BLaER1 treated with 17β-estradiol and CSF1 and Interleukin-3, amounts not matched to agents 10 nM and 100 nM (cell line): ENCODE measurements around the gene GALNS.

Experiments used
- H3K27ac ChIP-seq, 11 experiments: shearing (Covaris generic); formaldehyde crosslinking; 2 replicates each; pipeline ENCODE4 v1.8.1; 2022
- H3K27me3 ChIP-seq, 11 experiments: shearing (Covaris generic); formaldehyde crosslinking; 2 replicates each; pipeline ENCODE4 v1.8.1; 2022
- H3K36me3 ChIP-seq, 11 experiments: shearing (Covaris generic); formaldehyde crosslinking; 2 replicates each; pipeline ENCODE4 v1.8.1; 2022
- H3K4me1 ChIP-seq, 10 experiments: shearing (Covaris generic); formaldehyde crosslinking; 2 replicates each; pipeline ENCODE4 v1.8.1; 2022
- H3K4me2 ChIP-seq, 11 experiments: shearing (Covaris generic); formaldehyde crosslinking; 2 replicates each; pipeline ENCODE4 v1.8.1; 2022
- H3K4me3 ChIP-seq, 10 experiments: shearing (Covaris generic); formaldehyde crosslinking; 2 replicates each; pipeline ENCODE4 v1.8.1; 2022
- H3K9ac ChIP-seq, 11 experiments: shearing (Covaris generic); formaldehyde crosslinking; 2 replicates each; pipeline ENCODE4 v1.8.1; 2022
- H3K9me3 ChIP-seq, 11 experiments: shearing (Covaris generic); formaldehyde crosslinking; replicated peaks in 1 of 11; 2 replicates each; pipeline ENCODE4 v1.8.1; 2022
- H4K20me1 ChIP-seq, 11 experiments: shearing (Covaris generic); formaldehyde crosslinking; 2 replicates each; pipeline ENCODE4 v1.8.1; 2022
- Cebpa-rat ChIP-seq, 11 experiments: shearing (Covaris generic); IDR thresholded peaks; 2 replicates each; pipeline ENCODE4 v1.8.1; 2022

Gene GALNS

DNA sequence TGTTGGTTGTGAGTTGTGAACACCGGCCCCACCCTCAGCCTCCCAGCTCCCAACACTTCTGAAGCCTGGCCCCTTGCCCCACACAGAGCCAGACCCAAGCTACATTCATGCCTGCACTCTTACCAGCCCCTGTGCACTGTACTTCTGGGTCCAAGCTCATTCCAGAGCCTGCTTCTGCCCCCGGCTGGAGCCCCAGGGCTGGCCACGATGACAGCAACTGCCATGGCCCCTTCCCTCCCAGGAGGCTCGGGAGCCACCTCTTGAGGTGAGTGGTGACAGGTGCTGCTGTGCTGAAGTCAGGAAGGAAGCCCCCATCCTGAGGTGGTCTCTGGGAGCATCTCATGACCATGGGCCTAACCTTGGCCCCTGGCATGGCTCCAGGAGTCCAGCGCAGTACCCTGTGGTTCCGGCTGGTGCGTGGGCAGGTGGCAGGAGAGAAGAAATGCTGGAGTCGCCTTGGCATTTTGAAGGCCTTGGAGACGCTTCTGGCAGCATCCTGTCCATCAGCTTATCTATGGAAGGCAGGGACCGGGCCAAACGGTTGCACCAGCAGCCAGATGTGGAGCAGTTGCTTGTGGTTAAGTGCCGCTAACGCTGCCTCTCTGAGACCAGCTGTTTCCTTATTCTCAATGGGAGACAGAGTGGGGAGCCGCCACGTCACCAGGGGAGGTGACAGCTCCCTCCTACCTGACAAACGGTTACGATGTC, 57.0 kb downstream of the GALNS start:
- H3K27me3 ChIP-seq, result no peaks in the 10 kb centered on the region
- H4K20me1 ChIP-seq, result peaks cover 0 to 7% (median 5%) of the 10 kb centered on the region in 11 experiments; a peak in 18 of 22 replicates
- H3K4me2 ChIP-seq, result peak overlapping the region; percentile 77 to 99 (median 90)
- H3K27ac ChIP-seq, result peak overlapping the region in 8 of 11 experiments; percentile 56 to 94 (median 78); a peak in 17 of 22 replicates
- peak in 4 of 11 experiments; percentile 33 to 76 (median 54); a peak in 5 of 22 replicates for TF ChIP-seq Cebpa-rat (IDR thresholded peaks at IDR 0.05)
- H3K9ac ChIP-seq, result peak overlapping the region in 8 of 11 experiments; percentile 32 to 73 (median 56); a peak in 15 of 22 replicates
- peaks cover 43 to 86% (median 78%) of the 10 kb centered on the region in 10 experiments for H3K4me1 ChIP-seq
- peaks cover 0 to 5% (median 3%) of the 10 kb centered on the region in 11 experiments; a peak in 10 of 22 replicates for H3K36me3 ChIP-seq
- peaks cover 0 to 20% (median 0%) of the 10 kb centered on the region in 11 experiments; a peak in 8 of 22 replicates for H3K9me3 ChIP-seq
- H3K4me3 ChIP-seq, result peak overlapping the region in 3 of 10 experiments; percentile 0 to 45 (median 38); a peak in 2 of 20 replicates

- Histone ChIP-seq H3K9ac (peak overlapping the region in 5 of 11 experiments; percentile 29 to 73 (median 65); a peak in 7 of 22 replicates), H3K27ac (peak overlapping the region in 8 of 11 experiments; percentile 55 to 94 (median 78); a peak in 16 of 22 replicates), H3K4me3 (peak overlapping the region in 1 of 10 experiments; percentile 45; a peak in 2 of 20 replicates), H3K4me2 (peak overlapping the region; percentile 77 to 99 (median 90); a peak in 21 of 22 replicates), H3K36me3 (no peaks in the 10 kb centered on the region), H3K9me3 (peaks cover 0 to 20% (median 0%) of the 10 kb centered on the region in 11 experiments; a peak in 8 of 22 replicates), H3K27me3 (no peaks in the 10 kb centered on the region), H4K20me1 (no peaks in the 10 kb centered on the region), H3K4me1 (peaks cover 44 to 87% (median 81%) of the 10 kb centered on the region in 10 experiments)
- TF ChIP-seq Cebpa-rat (IDR thresholded peaks at IDR 0.05), result no peak
These were observed 57.8 kb downstream of the GALNS start for GRCh38 chr16:88798772-88799455.

- H3K27me3 ChIP-seq, result no peaks in the 10 kb centered on the region
- H3K4me2 ChIP-seq, result peak overlapping the region in 6 of 11 experiments; percentile 87 to 99 (median 98); a peak in 11 of 22 replicates
- H4K20me1 ChIP-seq, result no peaks in the 10 kb centered on the region
- no peaks in the 10 kb centered on the region for H3K36me3 ChIP-seq
- peak overlapping the region in 5 of 11 experiments; percentile 69 to 94 (median 89); a peak in 5 of 22 replicates for H3K27ac ChIP-seq
- H3K9me3 ChIP-seq, result peaks cover 0 to 20% (median 0%) of the 10 kb centered on the region in 11 experiments; a peak in 8 of 22 replicates
- TF ChIP-seq Cebpa-rat (IDR thresholded peaks at IDR 0.05), result no peak
- H3K4me1 ChIP-seq, result peaks cover 52 to 93% (median 89%) of the 10 kb centered on the region in 10 experiments
- H3K9ac ChIP-seq, result no peak overlapping the region
- no peak overlapping the region for H3K4me3 ChIP-seq
These were observed 58.7 kb downstream of the GALNS start for GRCh38 chr16:88798073-88798472.

DNA sequence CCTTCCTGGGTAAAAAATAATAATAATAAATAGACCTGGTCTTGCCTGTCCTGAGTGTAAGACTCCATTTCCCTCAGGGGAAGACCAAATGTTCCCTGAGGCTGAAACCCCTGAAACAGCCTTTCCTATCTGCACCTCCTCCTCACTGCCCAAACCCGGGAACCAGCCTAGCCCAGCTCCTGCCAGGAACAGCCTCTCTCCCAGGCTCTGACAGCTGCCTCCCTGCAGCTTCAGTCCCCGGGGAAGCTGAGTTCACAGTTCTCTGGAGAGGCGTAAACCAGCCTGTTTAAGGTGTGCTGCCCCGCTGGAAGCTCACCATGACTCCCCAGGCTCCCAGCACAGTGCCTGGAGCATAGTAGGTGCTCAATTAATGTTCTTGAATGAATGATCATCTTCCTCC, 60.5 kb downstream of the GALNS start:
- Histone ChIP-seq H3K4me2 (peak overlapping the region in 9 of 11 experiments; percentile 1 to 79 (median 32); a peak in 13 of 22 replicates), H3K4me1 (peaks cover 60 to 93% (median 90%) of the 10 kb centered on the region in 10 experiments), H4K20me1 (no peaks in the 10 kb centered on the region), H3K9ac (peak overlapping the region in 2 of 11 experiments; percentile 27; a peak in 3 of 22 replicates), H3K4me3 (no peak overlapping the region), H3K27ac (peak overlapping the region in 3 of 11 experiments; percentile 1 to 50 (median 49); a peak in 5 of 22 replicates), H3K27me3 (no peaks in the 10 kb centered on the region), H3K9me3 (peaks cover 0 to 20% (median 0%) of the 10 kb centered on the region in 11 experiments; a peak in 8 of 22 replicates), H3K36me3 (no peaks in the 10 kb centered on the region)
- TF ChIP-seq Cebpa-rat (IDR thresholded peaks at IDR 0.05), result no peak

DNA sequence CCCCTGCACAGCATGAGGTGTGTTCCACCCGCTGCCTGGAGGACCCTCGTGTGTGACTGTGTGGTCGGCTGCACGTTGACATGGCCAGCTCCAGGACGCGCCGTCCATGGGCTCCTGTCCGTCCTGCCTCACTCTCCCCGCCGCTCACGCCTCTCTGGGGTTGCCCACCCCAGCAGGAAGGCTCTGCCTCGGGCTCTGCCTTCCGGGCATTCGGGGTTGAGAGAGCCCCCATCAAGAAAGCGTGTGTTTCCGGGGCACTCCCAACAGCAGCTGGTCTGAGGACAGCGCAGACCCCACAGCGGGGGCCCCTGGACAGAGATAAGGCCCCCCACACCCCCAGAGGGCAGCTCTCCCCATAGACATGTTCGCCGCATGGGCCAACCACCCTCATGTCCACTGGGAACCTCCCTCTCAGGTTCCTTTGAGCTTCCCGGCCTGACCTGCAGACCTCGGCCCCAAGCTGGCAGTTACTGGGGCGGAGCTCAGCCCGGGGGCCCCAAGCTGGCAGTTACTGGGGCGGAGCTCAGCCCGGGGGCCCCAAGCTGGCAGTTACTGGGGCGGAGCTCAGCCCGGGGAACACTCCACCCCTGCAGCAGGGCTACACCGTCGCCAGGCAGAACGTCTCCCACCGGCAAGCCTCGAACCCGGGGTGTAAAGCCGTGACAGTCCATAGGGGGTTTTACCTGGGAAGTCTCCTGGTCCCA, 63.3 kb downstream of the GALNS start:
- Histone ChIP-seq H4K20me1 (no peaks in the 10 kb centered on the region), H3K4me2 (peak overlapping the region; percentile 77 to 91 (median 88)), H3K9me3 (peaks cover 0 to 8% (median 0%) of the 10 kb centered on the region in 11 experiments; a peak in 4 of 22 replicates), H3K36me3 (no peaks in the 10 kb centered on the region), H3K4me1 (peaks cover 66 to 90% (median 87%) of the 10 kb centered on the region in 10 experiments), H3K9ac (peak overlapping the region; percentile 5 to 69 (median 55); a peak in 17 of 22 replicates), H3K27me3 (no peaks in the 10 kb centered on the region), H3K4me3 (peak overlapping the region in 2 of 10 experiments; percentile 26 to 39; a peak in 5 of 20 replicates), H3K27ac (peak overlapping the region in 9 of 11 experiments; percentile 22 to 82 (median 72); a peak in 17 of 22 replicates)
- TF ChIP-seq Cebpa-rat (IDR thresholded peaks at IDR 0.05), result no peak

DNA sequence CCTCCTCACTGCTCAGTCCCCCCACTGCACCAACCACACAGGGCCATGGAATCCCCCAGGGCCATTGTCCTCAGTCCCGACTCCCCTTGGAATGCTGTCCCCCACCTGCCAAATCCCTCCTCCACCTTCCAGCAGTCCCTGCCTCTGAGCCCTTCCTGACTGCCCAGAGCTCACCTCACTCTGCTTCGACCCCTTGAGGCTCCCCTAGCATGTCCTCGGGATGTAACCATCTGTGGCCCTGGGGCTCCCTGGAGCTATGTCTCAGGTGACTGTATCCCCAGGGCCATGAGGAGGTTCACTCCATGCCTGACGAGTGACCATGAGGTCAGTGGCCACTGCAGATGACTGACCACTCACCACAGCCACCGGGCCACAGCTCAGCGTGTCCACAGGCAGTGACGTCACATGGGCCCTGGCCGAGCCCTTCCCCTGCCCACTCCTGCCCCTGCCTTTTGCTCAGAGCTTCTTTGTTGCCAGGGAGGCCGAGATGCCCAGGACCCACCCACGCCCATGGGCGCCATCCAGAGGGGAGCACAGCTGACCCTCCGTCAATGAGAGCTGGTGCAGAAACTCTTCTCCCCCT, 64.0 kb downstream of the GALNS start:
- peak overlapping the region in 10 of 11 experiments; percentile 12 to 82 (median 72); a peak in 18 of 22 replicates for H3K27ac ChIP-seq
- peak overlapping the region; percentile 77 to 91 (median 88) for H3K4me2 ChIP-seq
- H3K9ac ChIP-seq, result peak overlapping the region in 9 of 11 experiments; percentile 42 to 69 (median 60); a peak in 15 of 22 replicates
- no peaks in the 10 kb centered on the region for H4K20me1 ChIP-seq
- H3K36me3 ChIP-seq, result no peaks in the 10 kb centered on the region
- TF ChIP-seq Cebpa-rat (IDR thresholded peaks at IDR 0.05), result no peak
- H3K4me3 ChIP-seq, result peak overlapping the region in 1 of 10 experiments; percentile 39; a peak in 1 of 20 replicates
- 0 out of 22 replicates have a peak, but pooled peaks cover 0 to 3% (median 0%) of the 10 kb centered on the region in 11 experiments for H3K9me3 ChIP-seq
- no peaks in the 10 kb centered on the region for H3K27me3 ChIP-seq
- H3K4me1 ChIP-seq, result peaks cover 66 to 92% (median 86%) of the 10 kb centered on the region in 10 experiments

- H3K27ac ChIP-seq, result peak overlapping the region in 10 of 11 experiments; percentile 12 to 82 (median 72); a peak in 19 of 22 replicates
These were observed 64.6 kb downstream of the GALNS start for GRCh38 chr16:88792078-88792550.

More at GRCh38 chr16:88792078-88792550, 64.6 kb downstream of the GALNS start:
- Histone ChIP-seq H4K20me1 (no peaks in the 10 kb centered on the region), H3K4me2 (peak overlapping the region; percentile 77 to 91 (median 88)), H3K9ac (peak overlapping the region in 10 of 11 experiments; percentile 11 to 69 (median 56); a peak in 16 of 22 replicates), H3K9me3 (no peaks in the 10 kb centered on the region), H3K4me1 (peaks cover 66 to 96% (median 89%) of the 10 kb centered on the region in 10 experiments), H3K4me3 (peak overlapping the region in 2 of 10 experiments; percentile 7 to 49; a peak in 3 of 20 replicates), H3K27me3 (no peaks in the 10 kb centered on the region), H3K36me3 (no peaks in the 10 kb centered on the region)
- TF ChIP-seq Cebpa-rat (IDR thresholded peaks at IDR 0.05), result no peak
